HG03354 (cell line): ENCODE measurements around the gene TFB2M.
"Not testable (repeated sequence)": the region's sequence is repeated elsewhere in the genome, so short reads cannot be mapped to it uniquely, and the experiment has no call there.

ENCODE experiments used
- ATAC-seq: cut with Tn5 transposase; IDR thresholded peaks from one replicate; pipeline ENCODE4 v1.9.1; 2021; ENCODE audit warnings: mild to moderate bottlenecking; ENCODE audit not compliant: unreplicated experiment, poor library complexity, severe bottlenecking

Gene TFB2M

GRCh38 chr1:246560833-246561232 is 5.2 kb downstream of the TFB2M start:
- not testable (repeated sequence) for ATAC-seq

GRCh38 chr1:246559310-246559709 is 6.8 kb downstream of the TFB2M start:
- ATAC-seq, result no peak

- no peak for ATAC-seq
Measured at GRCh38 chr1:246558041-246558440, 8.0 kb downstream of the TFB2M start.

- no peak for ATAC-seq
Measured at GRCh38 chr1:246554201-246554600, 11.9 kb downstream of the TFB2M start.

- no peak for ATAC-seq
Measured at GRCh38 chr1:246552110-246552509, 14.0 kb downstream of the TFB2M start.

GRCh38 chr1:246550402-246550801 is 15.7 kb downstream of the TFB2M start:
- no peak for ATAC-seq

- ATAC-seq, result no peak
Measured at GRCh38 chr1:246549665-246550064, 16.4 kb downstream of the TFB2M start.

- ATAC-seq, result no peak
Measured at GRCh38 chr1:246544001-246544400, 22.1 kb downstream of the TFB2M start.

GRCh38 chr1:246540738-246541491 is 25.1 kb downstream of the TFB2M start:
- no peak for ATAC-seq

GRCh38 chr1:246537887-246538286 is 28.2 kb downstream of the TFB2M start:
- no peak for ATAC-seq

- ATAC-seq, result no peak
Measured at GRCh38 chr1:246537441-246537840, 28.6 kb downstream of the TFB2M start.

- ATAC-seq, result no peak
Measured at GRCh38 chr1:246534114-246534513, 31.9 kb downstream of the TFB2M start.

- no peak for ATAC-seq
Measured at GRCh38 chr1:246533371-246533905, 32.6 kb downstream of the TFB2M start.

GRCh38 chr1:246532519-246532918 is 33.5 kb downstream of the TFB2M start:
- no peak for ATAC-seq

GRCh38 chr1:246530482-246530881 is 35.6 kb downstream of the TFB2M start:
- ATAC-seq, result no peak

- ATAC-seq, result no peak
Measured at GRCh38 chr1:246528933-246529731, 36.9 kb downstream of the TFB2M start.

GRCh38 chr1:246527402-246528088 is 38.5 kb downstream of the TFB2M start:
- ATAC-seq, result peak; percentile 90

GRCh38 chr1:246526915-246527314 is 39.1 kb downstream of the TFB2M start:
- no peak for ATAC-seq

- ATAC-seq, result no peak
Measured at GRCh38 chr1:246526380-246526779, 39.7 kb downstream of the TFB2M start.

GRCh38 chr1:246519514-246519913 is 46.5 kb downstream of the TFB2M start:
- ATAC-seq, result no peak
